ENCODE data around the gene CAMK2G. TPM values are rescaled to one million over a fixed set of nuclear protein-coding genes. Genes with fewer than 3 reads are reported as not detected.

The CAMK2G gene
- polyA plus RNA-seq, 2 of the 4 experiments (the other 2 are of a cell fraction), result 22.6 to 25.5 TPM

DNA sequence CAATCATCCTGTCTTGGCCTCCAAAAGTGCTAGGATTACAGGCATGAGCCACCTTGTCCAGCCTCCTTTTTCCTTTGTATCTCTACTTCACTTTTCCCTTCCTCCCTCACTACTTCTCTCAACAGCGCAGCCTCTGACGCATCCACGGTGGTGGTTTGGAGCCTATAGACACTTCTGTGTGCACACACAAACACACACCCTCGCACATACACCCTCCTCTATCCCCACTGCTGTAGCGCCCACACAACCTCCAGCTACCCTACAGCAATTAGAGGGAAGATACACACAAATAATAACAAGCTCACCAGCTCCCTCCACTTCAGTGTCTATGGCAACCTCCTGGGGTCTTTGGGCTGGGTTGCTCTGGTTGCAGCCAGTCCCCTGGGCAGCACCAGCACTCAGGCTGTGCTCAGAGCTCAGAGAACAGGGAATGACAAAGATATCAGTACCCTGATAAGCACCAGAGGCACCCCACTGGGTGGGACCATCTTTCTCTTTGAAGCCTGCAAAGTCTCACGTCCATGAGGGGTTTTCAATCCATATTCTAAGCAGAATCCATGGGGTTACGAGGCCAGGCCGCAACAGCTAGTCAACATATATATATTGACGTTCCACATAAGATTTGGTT is 3.3 kb upstream of the CAMK2G start:
- FAIRE-seq (no peak), DNase-seq (ENCODE audit: low read depth in 1 of 2, low spot score in 1 of 2) (no peak), ATAC-seq (no peak)
- H3K4me1 ChIP-seq, result peaks cover 26% of the 10 kb centered on the region; the same call in 2 of the 3 replicates
- H3K9me3 ChIP-seq, result no peaks in the 10 kb centered on the region
- CTCF ChIA-PET, result interaction anchor here (0.8 to 26.6 kb wide), 4 partner anchors 9 to 204 kb away, joined by 3 to 936 read pairs (median 292); no protein-coding TSS in a partner anchor
- H3K4me3 ChIP-seq, result no peak overlapping the region
- TF ChIP-seq KDM1A (IDR thresholded peaks at IDR 0.05; ENCODE audit: low read depth) (no peak), BHLHE40 (IDR thresholded peaks at IDR 0.05; ENCODE audit: low read depth, low read length) (no peak), EHMT2 (IDR thresholded peaks at IDR 0.05; ENCODE audit: low read depth) (no peak), PHF8 (IDR thresholded peaks at IDR 0.05; ENCODE audit: borderline replicate concordance, low read depth) (no peak), RNF2 (IDR thresholded peaks at IDR 0.05; ENCODE audit: borderline replicate concordance, low read depth) (no peak)
- TF ChIP-seq, protein P1, sequence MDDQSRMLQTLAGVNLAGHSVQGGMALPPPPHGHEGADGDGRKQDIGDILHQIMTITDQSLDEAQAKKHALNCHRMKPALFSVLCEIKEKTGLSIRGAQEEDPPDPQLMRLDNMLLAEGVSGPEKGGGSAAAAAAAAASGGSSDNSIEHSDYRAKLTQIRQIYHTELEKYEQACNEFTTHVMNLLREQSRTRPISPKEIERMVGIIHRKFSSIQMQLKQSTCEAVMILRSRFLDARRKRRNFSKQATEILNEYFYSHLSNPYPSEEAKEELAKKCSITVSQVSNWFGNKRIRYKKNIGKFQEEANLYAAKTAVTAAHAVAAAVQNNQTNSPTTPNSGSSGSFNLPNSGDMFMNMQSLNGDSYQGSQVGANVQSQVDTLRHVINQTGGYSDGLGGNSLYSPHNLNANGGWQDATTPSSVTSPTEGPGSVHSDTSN (IDR thresholded peaks at IDR 0.05), result no peak
- 84% methylated on average over 9 of the region's 9 CpGs for WGBS (ENCODE audit: missing lambda C conversion rate)
- H3K27ac ChIP-seq, result no peak overlapping the region
- no peak overlapping the region for H3K4me2 ChIP-seq
- POLR2A ChIA-PET, result interaction anchor here (0.7 kb wide), 1 partner anchor 134 kb away, joined by 3 read pairs; no protein-coding TSS in a partner anchor

DNA sequence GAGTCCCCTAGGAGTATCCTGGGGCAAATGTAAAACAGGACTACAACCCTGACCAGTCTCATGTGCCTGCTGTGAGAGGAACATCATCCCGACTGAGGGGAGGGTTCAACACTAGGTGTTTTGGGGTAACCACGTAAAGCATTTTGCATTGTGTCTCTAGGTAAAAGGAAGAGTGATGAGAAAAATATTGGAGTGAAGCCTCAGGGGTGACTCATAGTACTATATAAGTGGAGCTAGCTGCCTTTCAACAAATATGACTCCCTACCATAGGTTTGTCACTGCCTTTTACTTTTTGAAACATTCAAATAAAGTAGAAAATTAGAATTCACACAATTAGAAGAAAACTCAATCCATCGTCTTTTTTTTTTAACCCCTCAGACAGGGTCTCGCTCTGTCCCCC is 2.6 kb upstream of the CAMK2G start:
- ChIA-PET POLR2A (interaction anchor here (0.7 kb wide), 1 partner anchor 133 kb away, joined by 3 read pairs; no protein-coding TSS in a partner anchor), CTCF (interaction anchor here (3.1 to 26.6 kb wide), 4 partner anchors 25 to 205 kb away, joined by 17 to 936 read pairs (median 292); no protein-coding TSS in a partner anchor)
- ATAC-seq (no peak), DNase-seq (ENCODE audit: low read depth in 1 of 2, low spot score in 1 of 2) (no peak), FAIRE-seq (no peak)
- 85% methylated on average over 4 of the region's 4 CpGs for WGBS (ENCODE audit: missing lambda C conversion rate)
- H3K27ac ChIP-seq, result no peak overlapping the region
- TF ChIP-seq ZNF302 (CRISPR knock-in tag; IDR thresholded peaks at IDR 0.05) (no peak), FOSL2 (IDR thresholded peaks at IDR 0.05) (no peak), FOSL2 (CRISPR knock-in tag; IDR thresholded peaks at IDR 0.05) (peak; percentile 51; the same call in 1 of the 2 replicates), KDM5A (IDR thresholded peaks at IDR 0.05) (no peak)
- TF ChIP-seq, protein P2, sequence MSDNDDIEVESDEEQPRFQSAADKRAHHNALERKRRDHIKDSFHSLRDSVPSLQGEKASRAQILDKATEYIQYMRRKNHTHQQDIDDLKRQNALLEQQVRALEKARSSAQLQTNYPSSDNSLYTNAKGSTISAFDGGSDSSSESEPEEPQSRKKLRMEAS (IDR thresholded peaks at IDR 0.05), result no peak
- H3K4me1 ChIP-seq, result peaks cover 33% of the 10 kb centered on the region
- H3K9me3 ChIP-seq, result no peaks in the 10 kb centered on the region
- H3K4me2 ChIP-seq, result no peak overlapping the region
- H3K4me3 ChIP-seq, result no peak overlapping the region

DNA sequence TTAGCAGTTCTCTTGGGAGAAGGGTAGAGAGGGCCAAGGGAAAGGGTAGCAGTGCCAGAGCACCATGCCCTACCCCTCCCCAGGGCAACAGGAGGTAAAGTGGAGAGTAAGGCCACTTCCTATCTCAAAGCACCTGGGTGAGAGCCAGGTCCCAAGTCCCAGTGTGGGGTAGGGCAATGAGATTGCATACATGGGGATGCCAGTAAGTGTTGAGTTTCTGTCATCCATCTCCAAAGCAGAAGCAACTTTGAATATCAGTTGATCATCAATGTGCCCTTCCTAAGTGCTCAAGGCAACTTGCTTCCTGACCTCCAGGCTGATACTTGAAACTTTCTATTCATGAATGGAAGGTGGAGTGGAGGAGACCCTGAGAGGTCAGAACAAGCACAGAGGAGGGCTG is 2.2 kb upstream of the CAMK2G start:
- POLR2A ChIA-PET, result no interaction called here
- Histone ChIP-seq H3K27ac (peak overlapping the region in 1 of 2 experiments; percentile 26; a peak in 2 of 6 replicates), H3K4me2 (no peak overlapping the region), H3K9me3 (no peaks in the 10 kb centered on the region), H3K4me1 (peaks cover 36% of the 10 kb centered on the region), H3K4me3 (no peak overlapping the region)
- TF ChIP-seq EP300 (IDR thresholded peaks at IDR 0.05) (no peak), HEYL (CRISPR knock-in tag; IDR thresholded peaks at IDR 0.05) (no peak), CHD2 (IDR thresholded peaks at IDR 0.05; ENCODE audit: low read length, partially characterized antibody) (no peak), MAFK (IDR thresholded peaks at IDR 0.05; ENCODE audit: partially characterized antibody) (no peak), ZFP36 (IDR thresholded peaks at IDR 0.05; ENCODE audit: borderline replicate concordance, partially characterized antibody) (no peak), ZNF302 (CRISPR knock-in tag; IDR thresholded peaks at IDR 0.05) (no peak), CEBPB (IDR thresholded peaks at IDR 0.05) (no peak), JUN (IDR thresholded peaks at IDR 0.05) (no peak), TFCP2L1 (CRISPR knock-in tag; IDR thresholded peaks at IDR 0.05) (no peak), RARB (CRISPR knock-in tag; IDR thresholded peaks at IDR 0.05) (no peak), NFE2L2 (conservative IDR thresholded peaks at IDR 0.05; ENCODE audit: low read length) (no peak), TP53 (CRISPR knock-in tag; IDR thresholded peaks at IDR 0.05) (no peak), CBX8 (IDR thresholded peaks at IDR 0.05) (no peak), POLR2AphosphoS2 (conservative IDR thresholded peaks at IDR 0.05; ENCODE audit: low read length) (no peak), NPAS2 (CRISPR knock-in tag; IDR thresholded peaks at IDR 0.05; ENCODE audit: borderline replicate concordance) (no peak), KDM1A (IDR thresholded peaks at IDR 0.05; ENCODE audit: low read depth) (no peak), HOXA7 (CRISPR knock-in tag; IDR thresholded peaks at IDR 0.05) (no peak), BHLHE40 (IDR thresholded peaks at IDR 0.05; ENCODE audit: low read depth, low read length) (no peak)
- TF ChIP-seq, protein P1 (IDR thresholded peaks at IDR 0.05), result no peak
- TF ChIP-seq, protein P3, sequence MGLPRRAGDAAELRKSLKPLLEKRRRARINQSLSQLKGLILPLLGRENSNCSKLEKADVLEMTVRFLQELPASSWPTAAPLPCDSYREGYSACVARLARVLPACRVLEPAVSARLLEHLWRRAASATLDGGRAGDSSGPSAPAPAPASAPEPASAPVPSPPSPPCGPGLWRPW (IDR thresholded peaks at IDR 0.05), result no peak
- CTCF ChIA-PET, result interaction anchor here (3.1 to 21.5 kb wide), 4 partner anchors 10 to 205 kb away, joined by 17 to 565 read pairs (median 18); no protein-coding TSS in a partner anchor
- DNase-seq (ENCODE audit: low read depth in 1 of 2, low spot score in 1 of 2), result no peak
- FAIRE-seq, result no peak
- ATAC-seq, result no peak
